Neural cell (in vitro differentiated cells): ENCODE measurements around the gene EFCAB8. TPM values are rescaled to one million over a fixed set of nuclear protein-coding genes. Genes with fewer than 3 reads are reported as not detected.

Experiments used
- H2AFZ ChIP-seq: fragments of 200-600, 300-800 bp; sonication (generic), shearing (Covaris generic); 2 replicates; pipeline ENCODE4 v1.6.0; 2014; ENCODE audit warnings: low read depth, mild to moderate bottlenecking, antibody characterized with exemption, low read length, moderate library complexity
- H3F3A ChIP-seq: fragments of 200-600 bp; shearing (Covaris generic); 2 replicates; pipeline ENCODE4 v1.6.1; 2016; ENCODE audit warnings: mild to moderate bottlenecking, moderate library complexity, mixed read lengths, antibody characterized with exemption, low read length; ENCODE audit not compliant: insufficient read depth, poor library complexity, severe bottlenecking
- H3K27ac ChIP-seq: fragments of 200-600, 300-800 bp; sonication (generic), shearing (Covaris generic); 2 replicates; pipeline ENCODE4 v1.5.1; 2014; ENCODE audit warnings: mild to moderate bottlenecking, low read length, moderate library complexity
- H3K27me3 ChIP-seq: fragments of 300-800, 200-600 bp; sonication (generic), shearing (Covaris generic); 2 replicates; pipeline ENCODE4 v1.6.0; 2014; ENCODE audit warnings: mild to moderate bottlenecking, low read depth, low read length, moderate library complexity; ENCODE audit not compliant: insufficient read depth
- H3K36me3 ChIP-seq: fragments of 300-800, 200-600 bp; sonication (generic), shearing (Covaris generic); 2 replicates; pipeline ENCODE4 v1.5.1; 2014; ENCODE audit warnings: mild to moderate bottlenecking, antibody characterized with exemption, low read length, moderate library complexity; ENCODE audit not compliant: insufficient read depth
- H3K4me2 ChIP-seq: fragments of 300-800, 200-600 bp; sonication (generic), shearing (Covaris generic); 2 replicates; pipeline ENCODE4 v1.6.0; 2014; ENCODE audit warnings: mild to moderate bottlenecking, low read length
- H3K4me3 ChIP-seq: fragments of 300-800, 200-600 bp; sonication (generic), shearing (Covaris generic); 2 replicates; pipeline ENCODE4 v1.5.1; 2014; ENCODE audit warnings: mild to moderate bottlenecking, low read length, moderate library complexity
- H3K79me2 ChIP-seq: fragments of 200-600 bp; shearing (Covaris generic); replicated peaks from 2 replicates; pipeline ENCODE4 v1.6.0; 2014; ENCODE audit warnings: mild to moderate bottlenecking, low read length, moderate library complexity; ENCODE audit not compliant: insufficient read depth
- H3K9ac ChIP-seq: fragments of 300-800, 200-600 bp; sonication (generic), shearing (Covaris generic); 2 replicates; pipeline ENCODE4 v1.6.1; 2016; ENCODE audit warnings: mild to moderate bottlenecking, low read length, mixed read lengths
- H3K9me2 ChIP-seq: fragments of 200-600 bp; shearing (Covaris generic); 2 replicates; pipeline ENCODE4 v1.6.1; 2016; ENCODE audit warnings: mild to moderate bottlenecking, low read length, mixed read lengths; ENCODE audit not compliant: insufficient read depth
- H3K9me3 ChIP-seq: fragments of 200-600, 300-800 bp; sonication (generic), shearing (Covaris generic); 2 replicates; pipeline ENCODE4 v1.6.1; 2016; ENCODE audit warnings: mild to moderate bottlenecking, mixed run types, low read length, moderate library complexity, mixed read lengths
- H4K20me1 ChIP-seq: fragments of 200-600 bp; shearing (Covaris generic); 2 replicates; pipeline ENCODE4 v1.6.1; 2016; ENCODE audit warnings: mild to moderate bottlenecking, mixed run types; ENCODE audit not compliant: insufficient read depth
- EP300 ChIP-seq: fragments of 450-650 bp; conservative IDR thresholded peaks from 2 replicates; pipeline ENCODE4 v1.6.1; 2014; ENCODE audit warnings: antibody characterized with exemption, mild to moderate bottlenecking, moderate library complexity; ENCODE audit not compliant: poor library complexity, severe bottlenecking
- EZH2 ChIP-seq: fragments of 200-600, 300-800 bp; shearing (Covaris generic), sonication (generic); IDR thresholded peaks from 2 replicates; pipeline ENCODE4 v1.6.1; 2014; ENCODE audit warnings: antibody characterized with exemption, low read length, borderline replicate concordance, mild to moderate bottlenecking; ENCODE audit not compliant: insufficient read depth, poor library complexity, severe bottlenecking
- MXI1 ChIP-seq: fragments of 450-650 bp; conservative IDR thresholded peaks from 2 replicates; pipeline ENCODE4 v1.6.1; 2014; ENCODE audit warnings: antibody characterized with exemption, mild to moderate bottlenecking; ENCODE audit not compliant: poor library complexity, severe bottlenecking
- POLR2AphosphoS5 ChIP-seq: IDR thresholded peaks from 2 replicates; pipeline ENCODE4 v1.6.1; 2012
- RAD21 ChIP-seq: fragments of 450-650 bp; conservative IDR thresholded peaks from 2 replicates; pipeline ENCODE4 v1.6.1; 2014; ENCODE audit warnings: antibody characterized with exemption, mild to moderate bottlenecking, moderate library complexity
- SMC3 ChIP-seq: fragments of 450-650 bp; conservative IDR thresholded peaks from 2 replicates; pipeline ENCODE4 v1.6.1; 2014; ENCODE audit warnings: antibody characterized with exemption, mild to moderate bottlenecking, moderate library complexity; ENCODE audit not compliant: poor library complexity
- TAF1 ChIP-seq: IDR thresholded peaks from 2 replicates; pipeline ENCODE4 v1.6.1; 2012; ENCODE audit warnings: low read depth
- polyA plus RNA-seq: library from polyadenylated mRNA; depleted of rRNA; stranded (reverse); fragments of >200 nt; gene quantifications from 2 replicates; pipeline ENCODE4 v1.2.3, GENCODE V29; 2014
- TF ChIP-seq, protein P1 (sequence below): fragments of 450-650 bp; IDR thresholded peaks from 2 replicates; pipeline ENCODE4 v1.5.1; 2014; ENCODE audit warnings: antibody characterized with exemption, mild to moderate bottlenecking, moderate library complexity; ENCODE audit not compliant: poor library complexity, severe bottlenecking
- TF ChIP-seq, protein P2 (sequence below): IDR thresholded peaks from 2 replicates; pipeline ENCODE4 v1.6.1; 2012; ENCODE audit warnings: borderline replicate concordance

EFCAB8 gene
- polyA plus RNA-seq, 1 donor from 2014 or later: not detected

DNA sequence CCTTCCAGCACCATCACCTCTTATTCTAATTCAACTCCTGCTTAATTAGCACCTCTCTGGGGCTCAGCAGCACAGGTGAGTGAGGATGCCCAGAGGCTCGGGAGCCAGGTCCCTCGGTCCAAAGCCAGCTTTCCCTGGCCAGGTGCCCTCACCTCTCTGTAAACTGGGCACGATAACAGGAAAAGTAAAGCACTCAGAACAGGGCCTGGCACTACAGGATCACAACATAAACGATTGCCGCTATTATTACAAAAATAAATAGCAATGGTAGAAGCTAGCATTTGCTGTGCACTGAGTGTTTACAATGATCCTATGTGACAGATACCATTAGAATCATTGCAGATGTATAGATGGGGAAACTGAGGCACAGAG, 151.4 kb downstream of the EFCAB8 start:
- Histone ChIP-seq H3K9me2 (no peaks in the 10 kb centered on the region), H2AFZ (no peak overlapping the region), H3K79me2 (no peaks in the 10 kb centered on the region), H3K27me3 (no peaks in the 10 kb centered on the region), H3K4me3 (no peak overlapping the region), H3K27ac (no peak overlapping the region), H3K4me2 (no peak overlapping the region), H3K36me3 (no peaks in the 10 kb centered on the region), H4K20me1 (no peaks in the 10 kb centered on the region), H3K9ac (no peak overlapping the region), H3K9me3 (peaks cover 3% of the 10 kb centered on the region), H3F3A (no peaks in the 10 kb centered on the region)
- no peak for TF ChIP-seq EP300
- TF ChIP-seq, protein P1, sequence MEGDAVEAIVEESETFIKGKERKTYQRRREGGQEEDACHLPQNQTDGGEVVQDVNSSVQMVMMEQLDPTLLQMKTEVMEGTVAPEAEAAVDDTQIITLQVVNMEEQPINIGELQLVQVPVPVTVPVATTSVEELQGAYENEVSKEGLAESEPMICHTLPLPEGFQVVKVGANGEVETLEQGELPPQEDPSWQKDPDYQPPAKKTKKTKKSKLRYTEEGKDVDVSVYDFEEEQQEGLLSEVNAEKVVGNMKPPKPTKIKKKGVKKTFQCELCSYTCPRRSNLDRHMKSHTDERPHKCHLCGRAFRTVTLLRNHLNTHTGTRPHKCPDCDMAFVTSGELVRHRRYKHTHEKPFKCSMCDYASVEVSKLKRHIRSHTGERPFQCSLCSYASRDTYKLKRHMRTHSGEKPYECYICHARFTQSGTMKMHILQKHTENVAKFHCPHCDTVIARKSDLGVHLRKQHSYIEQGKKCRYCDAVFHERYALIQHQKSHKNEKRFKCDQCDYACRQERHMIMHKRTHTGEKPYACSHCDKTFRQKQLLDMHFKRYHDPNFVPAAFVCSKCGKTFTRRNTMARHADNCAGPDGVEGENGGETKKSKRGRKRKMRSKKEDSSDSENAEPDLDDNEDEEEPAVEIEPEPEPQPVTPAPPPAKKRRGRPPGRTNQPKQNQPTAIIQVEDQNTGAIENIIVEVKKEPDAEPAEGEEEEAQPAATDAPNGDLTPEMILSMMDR: no peak
- TF ChIP-seq RAD21: no peak
- no peak for TF ChIP-seq MXI1
- TF ChIP-seq, protein P2, sequence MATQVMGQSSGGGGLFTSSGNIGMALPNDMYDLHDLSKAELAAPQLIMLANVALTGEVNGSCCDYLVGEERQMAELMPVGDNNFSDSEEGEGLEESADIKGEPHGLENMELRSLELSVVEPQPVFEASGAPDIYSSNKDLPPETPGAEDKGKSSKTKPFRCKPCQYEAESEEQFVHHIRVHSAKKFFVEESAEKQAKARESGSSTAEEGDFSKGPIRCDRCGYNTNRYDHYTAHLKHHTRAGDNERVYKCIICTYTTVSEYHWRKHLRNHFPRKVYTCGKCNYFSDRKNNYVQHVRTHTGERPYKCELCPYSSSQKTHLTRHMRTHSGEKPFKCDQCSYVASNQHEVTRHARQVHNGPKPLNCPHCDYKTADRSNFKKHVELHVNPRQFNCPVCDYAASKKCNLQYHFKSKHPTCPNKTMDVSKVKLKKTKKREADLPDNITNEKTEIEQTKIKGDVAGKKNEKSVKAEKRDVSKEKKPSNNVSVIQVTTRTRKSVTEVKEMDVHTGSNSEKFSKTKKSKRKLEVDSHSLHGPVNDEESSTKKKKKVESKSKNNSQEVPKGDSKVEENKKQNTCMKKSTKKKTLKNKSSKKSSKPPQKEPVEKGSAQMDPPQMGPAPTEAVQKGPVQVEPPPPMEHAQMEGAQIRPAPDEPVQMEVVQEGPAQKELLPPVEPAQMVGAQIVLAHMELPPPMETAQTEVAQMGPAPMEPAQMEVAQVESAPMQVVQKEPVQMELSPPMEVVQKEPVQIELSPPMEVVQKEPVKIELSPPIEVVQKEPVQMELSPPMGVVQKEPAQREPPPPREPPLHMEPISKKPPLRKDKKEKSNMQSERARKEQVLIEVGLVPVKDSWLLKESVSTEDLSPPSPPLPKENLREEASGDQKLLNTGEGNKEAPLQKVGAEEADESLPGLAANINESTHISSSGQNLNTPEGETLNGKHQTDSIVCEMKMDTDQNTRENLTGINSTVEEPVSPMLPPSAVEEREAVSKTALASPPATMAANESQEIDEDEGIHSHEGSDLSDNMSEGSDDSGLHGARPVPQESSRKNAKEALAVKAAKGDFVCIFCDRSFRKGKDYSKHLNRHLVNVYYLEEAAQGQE: no peak
- TF ChIP-seq SMC3: no peak
- no peak for TF ChIP-seq EZH2
- no peak for TF ChIP-seq TAF1
- TF ChIP-seq POLR2AphosphoS5: no peak

DNA sequence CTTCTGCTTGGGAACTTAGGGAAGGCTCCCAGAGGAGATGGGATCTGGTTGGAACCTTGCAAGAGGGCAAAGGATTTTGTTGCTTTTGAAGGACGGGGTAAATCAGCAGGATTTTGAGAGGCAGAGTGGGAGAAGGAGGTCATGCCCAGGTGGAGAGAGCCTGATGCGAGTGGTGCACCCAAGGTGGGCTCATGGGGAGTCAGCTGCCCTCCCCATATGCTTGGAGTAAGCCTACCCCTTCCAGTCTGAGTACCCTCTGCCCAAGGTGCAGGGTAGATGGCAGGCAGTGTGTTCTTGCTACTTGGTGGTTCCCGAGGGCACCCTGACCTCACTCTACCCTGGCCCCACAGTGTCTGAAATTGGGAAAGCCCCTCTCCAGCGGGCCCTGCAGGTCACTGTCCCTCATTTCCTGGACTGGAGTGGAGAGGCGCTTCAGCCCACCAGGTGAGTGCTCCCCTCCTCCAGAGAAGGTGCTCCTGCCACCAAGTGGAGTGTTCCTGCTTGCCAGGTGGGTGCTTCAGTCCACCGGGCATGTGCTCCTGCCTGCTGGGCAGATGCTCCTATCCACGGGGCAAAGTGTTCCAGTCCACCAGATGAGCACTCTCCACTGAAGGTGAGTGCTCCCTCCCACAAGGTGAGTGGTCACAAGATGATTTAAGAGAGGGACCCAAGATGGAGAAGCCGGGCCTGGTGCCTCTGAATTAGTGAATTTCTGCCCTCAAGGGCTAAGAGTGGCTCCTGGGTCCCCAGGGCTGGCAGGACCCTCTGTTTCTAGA, 152.1 kb downstream of the EFCAB8 start:
- no peak overlapping the region for H3K4me2 ChIP-seq
- no peak for TF ChIP-seq TAF1
- TF ChIP-seq EZH2: no peak

More for the DNA sequence above, 152.1 kb downstream of the EFCAB8 start:
- H3K27me3 ChIP-seq: no peaks in the 10 kb centered on the region
- H3K27ac ChIP-seq: no peak overlapping the region
- no peak overlapping the region for H3K9ac ChIP-seq
- H3K4me3 ChIP-seq: no peak overlapping the region
- no peaks in the 10 kb centered on the region for H3F3A ChIP-seq
- no peaks in the 10 kb centered on the region for H3K9me3 ChIP-seq
- no peaks in the 10 kb centered on the region for H3K36me3 ChIP-seq
- no peak overlapping the region for H2AFZ ChIP-seq
- no peaks in the 10 kb centered on the region for H3K79me2 ChIP-seq
- H4K20me1 ChIP-seq: no peaks in the 10 kb centered on the region
- H3K9me2 ChIP-seq: no peaks in the 10 kb centered on the region

Other genes starting within 250 kb of the EFCAB8 start
- gene C20orf203, start 185.0 kb upstream of the EFCAB8 start, polyA plus RNA-seq: 1.9 and 2.6 TPM in 2 replicates
- 35.6 and 49.7 TPM in 2 replicates for gene COMMD7, start 115.5 kb upstream of the EFCAB8 start, polyA plus RNA-seq
- gene DNMT3B, start 96.5 kb upstream of the EFCAB8 start, polyA plus RNA-seq: 8.7 and 9.0 TPM in 2 replicates
- 209 and 210 TPM in 2 replicates for gene MAPRE1, start 39.0 kb upstream of the EFCAB8 start, polyA plus RNA-seq
- gene SUN5, start 145.5 kb downstream of the EFCAB8 start, polyA plus RNA-seq: not detected in 2 replicates
- not detected in 2 replicates for gene BPIFB2, start 148.8 kb downstream of the EFCAB8 start, polyA plus RNA-seq
- not detected in 2 replicates for gene BPIFB6, start 172.7 kb downstream of the EFCAB8 start, polyA plus RNA-seq
- not detected in 2 replicates for gene BPIFB3, start 195.0 kb downstream of the EFCAB8 start, polyA plus RNA-seq
- not detected in 2 replicates for gene BPIFB4, start 220.7 kb downstream of the EFCAB8 start, polyA plus RNA-seq